K562 (cell line): ENCODE measurements around the gene VTI1B. TPM values are rescaled to one million over a fixed set of nuclear protein-coding genes. Genes with fewer than 3 reads are reported as not detected.

ENCODE experiments used
- ARNT ChIP-seq, 2 experiments: fragments of 450-650 bp; IDR thresholded peaks; 2 replicates each; pipeline ENCODE4 v1.6.1; 2016; ENCODE audit warnings: mild to moderate bottlenecking in 1 of 2
- CHAMP1 ChIP-seq: fragments of 450-650 bp; IDR thresholded peaks from 2 replicates; pipeline ENCODE4 v1.6.1; 2016; ENCODE audit warnings: mild to moderate bottlenecking
- CTBP1 ChIP-seq: fragments of 450-650 bp; IDR thresholded peaks from 2 replicates; pipeline ENCODE4 v1.6.1; 2016; ENCODE audit warnings: borderline replicate concordance
- CUX1 ChIP-seq: fragments of 200-800 bp; sonication (Bioruptor generic); IDR thresholded peaks from 2 replicates; pipeline ENCODE4 v1.6.1; 2016; ENCODE audit warnings: missing genetic modification characterization, missing compliant biosample characterization
- DPF2 ChIP-seq: fragments of 450-650 bp; IDR thresholded peaks from 2 replicates; pipeline ENCODE4 v1.6.1; 2016
- FOSL1 ChIP-seq: fragments of 200-800 bp; sonication (Bioruptor generic); conservative IDR thresholded peaks from 2 replicates; pipeline ENCODE4 v1.6.1; 2016; ENCODE audit warnings: missing genetic modification characterization, missing compliant biosample characterization
- FOXM1 ChIP-seq, 2 experiments: fragments of 450-650 bp in 1 of 2; sonication (generic) in 1 of 2; formaldehyde crosslinking in 1 of 2; IDR thresholded peaks; 2 replicates each; pipeline versions ENCODE4 v1.6.1 to v1.9.0; 2017 to 2022; ENCODE audit warnings: low read depth in 2 of 2, mild to moderate bottlenecking in 2 of 2, missing genetic modification reagents in 1 of 2, moderate library complexity in 1 of 2
- FUS ChIP-seq: fragments of 200-400 bp; formaldehyde crosslinking; optimal IDR thresholded peaks from 2 replicates; pipeline ENCODE3; 2017; ENCODE audit warnings: low read depth, low read length
- KDM1A ChIP-seq, 2 experiments: fragments of 450-650 bp; IDR thresholded peaks; 2 replicates each; pipeline ENCODE4 v1.6.1; 2016; ENCODE audit warnings: mild to moderate bottlenecking in 2 of 2
- KLF16 ChIP-seq: IDR thresholded peaks from 2 replicates; pipeline ENCODE4 v1.6.1; 2016; ENCODE audit warnings: antibody characterized with exemption
- LCOR ChIP-seq: sonication (generic); formaldehyde crosslinking; IDR thresholded peaks from 2 replicates; pipeline ENCODE4 v1.8.0; 2022; ENCODE audit warnings: mild to moderate bottlenecking, missing genetic modification reagents
- MAFG ChIP-seq: fragments of 450-650 bp; conservative IDR thresholded peaks from 2 replicates; pipeline ENCODE4 v1.6.1; 2016; ENCODE audit warnings: missing genetic modification characterization, missing compliant biosample characterization
- NRF1 ChIP-seq, 2 experiments: fragments of 450-650 bp; IDR thresholded peaks in 1 of 2; conservative IDR thresholded peaks in 1 of 2; 2 replicates each; pipeline ENCODE4 v1.6.1; 2014; ENCODE audit warnings: mild to moderate bottlenecking in 2 of 2
- RBM14 ChIP-seq: fragments of 200-400 bp; formaldehyde crosslinking; IDR thresholded peaks from 2 replicates; pipeline ENCODE4 v1.6.1; 2018; ENCODE audit warnings: low read depth, mild to moderate bottlenecking, low read length, moderate library complexity, borderline replicate concordance; ENCODE audit not compliant: insufficient read depth
- RCOR1 ChIP-seq, 2 experiments: IDR thresholded peaks; 2 replicates each; pipeline ENCODE4 v1.6.1; 2012; ENCODE audit warnings: low read depth in 2 of 2, low read length in 2 of 2, borderline replicate concordance in 1 of 2, improper control_type of control experiment in 1 of 2
- SMARCA5 ChIP-seq: fragments of 450-650 bp; IDR thresholded peaks from 2 replicates; pipeline ENCODE4 v1.6.1; 2016
- SMARCC2 ChIP-seq: fragments of 450-650 bp; IDR thresholded peaks from 2 replicates; pipeline ENCODE4 v1.6.1; 2017; ENCODE audit warnings: antibody characterized with exemption, moderate library complexity, mild to moderate bottlenecking, low read depth
- SMARCE1 ChIP-seq: fragments of 450-650 bp; IDR thresholded peaks from 2 replicates; pipeline ENCODE4 v1.7.1; 2016; ENCODE audit warnings: mild to moderate bottlenecking
- TBL1XR1 ChIP-seq, 2 experiments: IDR thresholded peaks; 2 replicates each; pipeline ENCODE4 v1.6.1; 2012; ENCODE audit warnings: improper control_type of control experiment in 2 of 2, low read length in 2 of 2, mild to moderate bottlenecking in 1 of 2
- ZNF212 ChIP-seq: fragments of 450-650 bp; formaldehyde crosslinking; IDR thresholded peaks from 2 replicates; pipeline ENCODE4 v1.4.0; 2020; ENCODE audit warnings: mild to moderate bottlenecking
- ZNF398 ChIP-seq: fragments of 250-450 bp; sonication (Bioruptor Pico); IDR thresholded peaks from 2 replicates; pipeline ENCODE4 v1.8.0; 2021; ENCODE audit warnings: moderate library complexity, mild to moderate bottlenecking, inconsistent platforms
- polyA plus RNA-seq, 8 experiments: library from polyadenylated mRNA; depleted of rRNA in 4 of 8; stranded (reverse) in 5 of 8; unstranded in 3 of 8; fragments of >200 nt; fragmentation: Nextera tagmentation in 2 of 8; fragmentation: Illumina TruSeq in 1 of 8; extraction: Ambion mirVana in 2 of 8; extraction: Trizol in 1 of 8; gene quantifications; 2 replicates each; pipeline versions ENCODE4 v1.2.1 to v1.2.3, GENCODE V29; 2011 to 2014; ENCODE audit warnings: inconsistent platforms in 1 of 8, missing spikeins in 1 of 8
- total RNA-seq, 7 experiments: library from RNA; depleted of rRNA in 6 of 7; stranded (reverse); fragments of >200 nt in 6 of 7; fragmentation: Illumina TruSeq in 2 of 7; extraction: Trizol in 2 of 7; gene quantifications; 2 replicates each; pipeline versions ENCODE4 v1.2.1 to v1.2.3, GENCODE V29; 2011 to 2021; ENCODE audit warnings: low replicate concordance in 1 of 7

The VTI1B gene
- total and polyA plus RNA-seq, 9 of the 15 experiments (the other 6 are each of a cell fraction or from before 2014, with no cell fraction given) = 7.8 to 69.8 (median 50.1) TPM

- peak in 1 of 2 experiments; percentile 78; a peak in 2 of 4 replicates for TF ChIP-seq RCOR1 (IDR thresholded peaks at IDR 0.05; ENCODE audit: borderline replicate concordance in 1 of 2, low read depth in 2 of 2, low read length in 2 of 2)
- peak; percentile 71 for TF ChIP-seq SMARCE1
- TF ChIP-seq FOSL1 (tag) = peak; percentile 90
- peak; percentile 31 to 62; a peak in 1 of 4 replicates for TF ChIP-seq KDM1A (IDR thresholded peaks at IDR 0.05)
- peak; percentile 84 for TF ChIP-seq DPF2
- TF ChIP-seq ARNT (IDR thresholded peaks at IDR 0.05) = no peak
- no peak for TF ChIP-seq FUS
- TF ChIP-seq CHAMP1 = no peak
- no peak for TF ChIP-seq CUX1
- TF ChIP-seq TBL1XR1 (IDR thresholded peaks at IDR 0.05; ENCODE audit: low read length in 2 of 2) = peak in 1 of 2 experiments; percentile 67; a peak in 2 of 4 replicates
- TF ChIP-seq ZNF398 = no peak
- no peak for TF ChIP-seq NRF1 (conservative IDR thresholded peaks at IDR 0.05 in 1 of 2, IDR thresholded peaks at IDR 0.05 in 1 of 2)
- TF ChIP-seq SMARCC2 = peak; percentile 66; the same call in 1 of the 2 replicates
- TF ChIP-seq SMARCA5 = 0 out of 2 replicates have a peak, but pooled peaks have one; percentile 27
- 0 out of 2 replicates have a peak, but pooled peaks have one; percentile 13 for TF ChIP-seq LCOR
- peak; percentile 85 for TF ChIP-seq MAFG
- TF ChIP-seq KLF16 = no peak
- peak; percentile 72 for TF ChIP-seq CTBP1
- peak; percentile 21; the same call in 1 of the 2 replicates for TF ChIP-seq FOXM1 (IDR thresholded peaks at IDR 0.05; ENCODE audit: low read depth)
- no peak for TF ChIP-seq FOXM1 (CRISPR knock-in tag; IDR thresholded peaks at IDR 0.05; ENCODE audit: low read depth)
- TF ChIP-seq RBM14 = no peak
- TF ChIP-seq ZNF212 (CRISPR knock-in tag) = no peak
These were observed 5.7 kb upstream of the VTI1B start (continued) for GRCh38 chr14:67680121-67680602.
